GM21576 (cell line): ENCODE results near the gene ASB8.
"Not testable (repeated sequence)": the region's sequence is repeated elsewhere in the genome, so short reads cannot be mapped to it uniquely, and the experiment has no call there.

Source experiments
- ATAC-seq: cut with Tn5 transposase; IDR thresholded peaks from one replicate; pipeline ENCODE4 v1.9.1; 2021; ENCODE audit warnings: mild to moderate bottlenecking, moderate library complexity; ENCODE audit not compliant: unreplicated experiment

The ASB8 gene

DNA sequence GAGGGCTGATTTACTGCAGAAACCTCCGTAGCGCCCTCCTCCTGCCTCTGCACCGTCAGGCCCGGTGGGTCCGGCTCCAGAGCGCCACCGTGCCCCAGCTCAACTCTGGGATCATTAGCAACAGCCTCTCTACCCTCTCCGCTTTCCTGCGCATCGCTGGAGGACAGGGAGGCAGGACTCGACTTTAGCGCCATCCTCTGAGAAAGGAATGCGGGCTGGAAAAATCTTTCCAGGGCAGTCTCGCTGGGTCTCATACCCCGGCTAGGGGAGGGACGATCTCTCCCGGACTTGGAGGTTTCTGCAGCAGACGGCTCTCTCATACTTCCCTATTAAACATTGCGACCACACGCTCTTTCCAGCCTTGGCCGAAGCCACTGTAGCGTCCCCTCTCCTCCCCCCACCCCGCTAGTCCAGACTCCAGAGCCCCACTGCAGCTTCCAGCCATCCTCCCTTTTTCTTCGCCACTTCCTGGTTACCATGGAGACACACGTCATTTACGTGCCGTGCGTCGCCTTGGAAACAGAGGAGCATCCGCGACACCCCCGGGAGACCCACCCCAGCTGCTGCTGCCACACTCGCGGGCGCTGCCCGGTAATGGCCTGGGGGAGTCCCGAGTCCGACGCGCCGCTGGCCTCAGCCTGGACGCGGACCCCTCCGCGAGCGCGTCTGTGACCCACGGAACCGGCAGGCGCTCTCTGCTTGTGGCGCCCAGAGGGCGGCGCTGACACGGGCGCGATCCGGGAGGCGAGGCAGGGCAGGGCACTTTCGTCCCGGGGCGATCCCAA lies 26.0 kb upstream of the ASB8 start, which contains the start of gene CCDC184:
Gene CCDC184 (plus strand): TSS at position 554 of the 785 bp plus-strand sequence. CDS start 479 bp downstream, outside the sequence.
- ATAC-seq = peak; percentile 62

DNA sequence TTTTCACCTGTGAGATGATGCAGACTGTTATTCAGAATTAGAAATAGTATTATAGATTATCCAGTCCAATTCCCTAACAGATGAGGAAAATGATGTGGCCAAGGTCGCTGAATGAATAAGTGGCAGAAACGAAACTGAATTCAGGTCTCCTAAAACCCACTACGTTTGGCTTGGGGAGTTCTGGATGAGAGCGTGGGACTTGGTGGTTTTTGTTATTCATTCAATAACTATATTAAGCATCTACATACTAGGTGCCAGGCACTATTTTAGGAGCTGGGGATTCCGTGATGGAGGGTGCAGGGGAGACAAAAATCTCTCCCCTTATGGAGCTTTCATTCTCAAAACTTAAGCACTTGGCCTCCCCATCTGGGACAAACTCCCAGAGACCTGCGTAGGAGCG lies 25.3 kb upstream of the ASB8 start:
- ATAC-seq = no peak

DNA sequence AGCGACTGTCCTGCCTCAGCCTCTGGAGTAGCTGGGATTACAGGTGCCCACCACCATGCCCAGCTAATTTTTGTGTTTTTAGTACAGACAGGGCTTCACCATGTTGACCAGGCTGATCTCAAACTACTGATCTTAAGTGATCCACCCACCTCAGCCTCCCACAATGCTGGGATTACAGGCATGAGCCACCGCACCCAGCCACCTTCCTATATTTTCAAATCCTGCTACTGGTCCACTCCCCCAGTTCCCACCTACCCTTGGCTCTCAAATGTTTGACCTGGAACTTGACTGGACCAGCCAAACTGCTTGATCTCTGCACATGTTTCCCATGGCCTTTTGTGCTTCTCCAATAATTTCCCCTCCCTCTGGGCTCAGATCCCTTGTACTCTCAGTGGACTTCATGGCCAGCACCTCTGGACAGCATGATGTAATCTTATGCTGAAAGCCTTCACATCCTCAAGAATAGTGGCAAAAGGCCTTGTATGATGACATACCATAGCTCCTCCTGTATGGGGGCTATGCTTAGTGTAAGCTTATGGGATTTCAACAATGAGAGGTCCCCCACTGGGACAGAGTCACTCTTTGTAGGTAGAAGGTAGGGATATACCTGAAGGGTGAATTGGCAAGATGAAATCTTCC lies 23.7 kb upstream of the ASB8 start:
- ATAC-seq = no peak

DNA sequence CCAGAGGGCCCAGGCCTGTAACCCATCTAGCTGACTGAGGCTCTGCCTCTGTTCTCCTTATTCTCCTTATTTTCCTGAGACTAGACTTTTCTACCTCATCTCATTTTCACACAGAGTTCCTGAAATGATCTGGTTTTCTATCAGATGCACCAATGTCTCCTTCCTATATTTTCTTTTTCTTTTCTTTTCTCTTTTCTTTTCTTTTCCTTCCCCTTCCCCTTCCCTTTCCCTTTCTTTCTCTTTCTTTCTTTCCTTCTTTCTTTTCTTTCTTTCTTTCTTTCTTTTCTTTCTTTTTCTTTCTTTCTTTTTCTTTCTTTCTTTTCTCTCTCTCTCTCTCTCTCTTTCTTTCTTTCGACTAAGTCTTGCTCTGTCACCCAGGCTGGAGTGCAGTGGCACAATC lies 23.1 kb upstream of the ASB8 start:
- ATAC-seq = no peak

DNA sequence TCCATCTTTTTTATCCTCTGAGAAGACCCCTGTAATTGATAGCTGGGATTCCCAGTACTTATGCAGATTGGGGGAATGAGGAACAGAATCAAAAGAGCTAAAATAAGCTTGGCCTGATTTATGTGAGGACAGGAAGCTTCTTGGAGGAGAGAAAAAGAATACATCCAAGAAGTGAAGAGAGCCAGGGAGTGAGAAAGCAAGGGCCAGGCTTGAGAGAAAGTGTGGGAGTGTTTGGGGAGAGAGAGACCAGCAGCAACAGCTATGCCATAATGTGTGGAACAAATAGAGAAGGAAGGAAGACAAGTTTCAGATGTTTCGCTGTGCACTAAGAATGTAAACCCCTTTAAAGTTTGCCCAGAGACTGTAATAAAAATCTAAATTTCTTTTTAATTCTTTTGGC lies 22.2 kb upstream of the ASB8 start:
- ATAC-seq = no peak

DNA sequence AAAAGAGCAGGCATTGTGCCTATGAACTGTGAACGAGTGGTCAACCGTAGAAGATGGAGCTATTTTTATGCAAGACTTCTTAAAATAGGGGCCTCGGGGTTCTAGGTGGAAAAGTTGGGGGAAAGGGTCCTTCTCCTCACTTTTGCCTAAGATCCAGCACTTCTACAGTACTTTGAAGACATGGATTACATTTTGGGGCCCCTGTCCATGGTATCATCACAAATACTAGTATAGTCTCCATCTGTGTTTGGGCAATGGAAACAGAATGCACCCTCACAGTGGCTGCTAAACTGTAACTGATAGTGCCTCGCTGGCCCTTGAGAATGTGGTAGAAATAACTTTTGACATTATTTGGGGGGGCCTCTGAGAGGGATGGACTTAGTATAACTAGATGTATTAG lies 20.7 kb upstream of the ASB8 start:
- ATAC-seq = no peak

DNA sequence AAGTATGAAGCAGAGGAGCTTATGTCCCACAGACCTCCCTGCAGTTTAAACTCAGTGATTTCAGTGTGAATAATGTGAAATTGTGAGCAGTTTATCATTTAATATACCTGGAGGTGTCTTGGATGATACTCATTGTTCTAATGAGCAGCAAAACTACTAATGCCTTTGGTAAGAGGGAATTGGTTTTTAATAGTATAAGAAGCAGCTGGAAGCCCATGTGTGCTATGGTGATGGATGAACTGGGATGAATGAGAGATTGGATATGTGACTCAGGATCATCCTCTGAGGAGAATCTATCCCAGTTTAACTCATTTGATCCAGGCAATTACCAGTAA lies 19.1 kb upstream of the ASB8 start:
- ATAC-seq = no peak

DNA sequence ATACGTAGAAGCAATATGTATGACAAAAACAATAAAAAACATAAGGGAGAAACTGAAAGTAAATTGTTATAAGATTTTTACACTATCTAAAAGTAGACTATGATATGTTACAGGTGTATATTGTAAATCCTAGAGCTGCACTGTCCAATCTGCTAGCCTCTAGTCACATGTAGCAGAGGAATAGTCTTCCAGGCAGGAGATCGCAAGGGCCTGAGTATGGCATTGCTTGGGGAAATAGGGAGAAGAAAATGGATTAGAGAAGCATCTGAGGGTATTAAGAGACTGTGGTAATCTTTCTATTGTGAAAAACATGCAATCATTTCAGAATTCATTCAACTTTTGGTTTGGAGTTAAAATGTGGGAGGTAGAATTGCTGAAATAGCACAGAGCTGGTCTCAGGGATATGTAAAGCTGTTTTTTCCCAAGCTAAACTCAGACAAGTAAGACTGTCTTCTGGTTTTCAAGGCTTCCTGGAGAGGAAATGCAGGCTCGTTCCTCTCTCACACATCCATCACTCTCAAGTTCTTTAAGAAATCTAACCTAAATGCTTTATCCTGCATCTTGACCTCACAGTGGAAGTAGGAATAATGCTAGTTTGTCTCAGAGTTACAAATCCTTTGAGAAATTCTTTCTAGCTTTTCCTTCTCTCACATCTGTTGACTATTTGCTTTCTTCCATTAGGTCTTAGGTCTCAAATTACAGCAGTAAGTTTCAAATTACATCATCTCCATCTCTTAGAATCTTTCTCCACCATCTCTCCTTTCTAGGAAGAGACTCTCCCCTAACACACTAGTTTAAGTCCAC lies 18.5 kb upstream of the ASB8 start:
- no peak for ATAC-seq

DNA sequence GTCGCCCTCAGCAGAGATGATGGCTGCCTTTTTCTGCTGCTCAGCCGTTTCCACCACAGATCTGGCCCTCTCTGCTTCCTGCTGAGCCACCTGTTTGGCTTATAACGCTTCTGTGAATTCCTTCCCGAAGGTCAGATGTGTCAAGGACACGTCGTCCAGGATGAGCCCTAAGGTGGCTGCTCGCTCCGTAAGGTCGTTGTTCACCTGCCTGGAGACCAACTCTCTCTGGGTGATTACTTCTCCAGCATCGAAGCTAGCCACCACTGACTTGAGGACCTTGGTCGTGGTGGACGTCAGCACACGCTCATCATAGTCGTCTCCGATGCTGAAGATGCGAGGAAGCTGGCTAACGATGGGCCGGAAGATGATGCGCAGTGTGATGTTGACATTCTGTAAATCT lies 11.7 kb upstream of the ASB8 start:
- ATAC-seq = no peak

DNA sequence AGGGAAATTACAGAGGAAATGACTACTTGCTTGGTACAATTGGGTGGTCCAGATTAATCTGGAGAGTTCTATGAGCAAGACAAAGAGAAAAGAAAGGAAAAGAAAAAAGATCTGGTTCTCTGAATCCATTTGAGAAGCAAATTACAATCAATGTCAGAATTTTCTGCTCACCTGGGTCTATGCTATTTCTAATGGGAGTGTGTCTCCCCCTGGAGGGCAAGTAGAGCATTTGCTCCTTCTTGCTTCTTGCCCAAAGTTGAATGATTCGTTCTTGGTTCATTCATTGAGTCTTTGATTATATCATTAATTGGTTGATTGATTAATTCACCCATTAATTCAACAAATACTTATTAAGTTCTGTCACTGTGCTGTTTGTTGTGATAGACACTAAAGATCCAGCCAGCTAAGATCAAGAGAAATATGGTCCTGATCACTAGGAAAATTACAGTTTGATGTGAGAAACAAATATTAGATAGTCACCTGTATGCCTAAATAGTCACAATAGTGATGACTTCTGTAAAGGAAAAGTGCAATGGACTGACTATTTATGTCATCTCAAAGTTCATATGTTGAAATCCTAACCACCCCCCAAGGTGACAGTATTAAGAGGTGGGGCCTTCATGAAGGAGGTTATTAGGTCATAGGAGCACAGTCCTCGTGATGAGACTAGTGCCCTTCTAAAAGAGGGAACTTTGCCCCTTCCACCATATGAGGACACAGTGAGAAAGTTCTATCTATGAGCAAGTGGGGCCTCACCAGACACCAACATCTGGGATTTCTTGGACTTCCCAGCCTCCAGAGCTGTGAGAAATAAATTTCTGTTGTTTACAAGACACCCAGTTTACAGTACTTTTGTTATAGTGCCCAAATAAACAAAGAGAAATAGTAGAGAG lies 8.0 kb upstream of the ASB8 start:
- ATAC-seq = no peak

DNA sequence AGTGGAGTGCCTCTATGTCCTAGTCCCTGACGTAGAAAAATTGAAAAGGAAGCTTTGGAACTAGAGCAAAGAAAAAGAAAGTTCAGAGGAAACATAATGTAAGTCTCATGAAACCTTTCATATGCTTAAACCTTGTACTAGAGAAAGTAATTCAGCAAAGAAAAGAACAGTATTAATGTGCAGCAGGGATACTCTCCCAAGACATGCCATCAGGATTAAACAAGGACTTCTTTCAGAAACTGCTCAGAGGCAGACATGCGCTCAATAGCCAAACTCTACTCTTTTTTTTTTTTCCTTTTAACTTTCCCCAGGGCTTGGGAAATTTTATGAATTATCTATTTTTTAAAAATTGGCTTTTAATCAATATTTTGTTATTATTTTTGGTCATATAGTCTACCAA lies 7.1 kb upstream of the ASB8 start:
- ATAC-seq = no peak

DNA sequence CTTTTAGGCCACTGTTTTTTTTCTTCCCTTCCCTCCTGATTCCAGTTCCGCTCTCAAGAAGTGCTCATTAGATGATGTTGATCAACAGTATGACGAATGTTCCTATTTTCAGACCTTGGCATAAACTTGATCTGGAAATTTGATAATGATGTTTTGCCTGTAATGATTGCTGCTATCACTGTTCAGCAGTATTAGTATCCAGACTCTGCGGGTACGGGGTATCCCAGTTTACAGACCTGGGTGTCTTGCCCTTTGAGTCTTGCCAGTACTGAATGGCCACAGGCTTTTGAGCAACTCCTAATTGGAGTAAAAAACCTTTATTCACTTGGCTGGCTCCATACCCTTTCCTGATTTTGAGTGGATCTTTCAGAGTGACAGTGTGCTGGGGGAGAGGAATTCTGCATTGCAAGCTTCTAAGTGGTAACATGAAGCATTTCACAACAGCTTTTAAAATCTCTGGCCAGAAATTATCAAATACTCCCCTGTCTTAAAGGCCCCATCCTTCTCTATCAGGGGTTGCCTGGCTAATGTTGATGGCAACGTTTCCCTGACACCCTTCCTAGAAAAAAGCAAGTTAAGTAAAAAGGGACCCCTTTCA lies 5.9 kb upstream of the ASB8 start:
- no peak for ATAC-seq

DNA sequence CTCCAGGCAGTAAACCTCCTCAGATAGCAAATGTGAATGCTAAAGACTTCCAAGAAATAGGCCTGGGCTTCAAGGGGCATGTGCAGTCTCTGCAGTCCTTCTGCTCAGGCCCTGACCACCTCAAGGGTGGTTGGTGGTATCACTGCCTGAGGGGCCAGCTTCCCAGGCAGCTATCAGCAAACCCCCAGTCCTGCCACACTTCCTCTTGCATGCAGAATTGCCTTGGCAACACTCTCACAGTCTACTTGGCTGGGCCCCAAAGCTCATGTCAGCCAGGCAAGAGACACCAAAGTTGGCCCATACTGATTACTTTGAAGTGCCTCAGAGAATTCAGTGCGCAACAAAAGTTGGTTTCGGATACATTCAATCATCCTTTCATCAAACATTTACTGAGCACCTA lies 3.5 kb upstream of the ASB8 start:
- no peak for ATAC-seq

DNA sequence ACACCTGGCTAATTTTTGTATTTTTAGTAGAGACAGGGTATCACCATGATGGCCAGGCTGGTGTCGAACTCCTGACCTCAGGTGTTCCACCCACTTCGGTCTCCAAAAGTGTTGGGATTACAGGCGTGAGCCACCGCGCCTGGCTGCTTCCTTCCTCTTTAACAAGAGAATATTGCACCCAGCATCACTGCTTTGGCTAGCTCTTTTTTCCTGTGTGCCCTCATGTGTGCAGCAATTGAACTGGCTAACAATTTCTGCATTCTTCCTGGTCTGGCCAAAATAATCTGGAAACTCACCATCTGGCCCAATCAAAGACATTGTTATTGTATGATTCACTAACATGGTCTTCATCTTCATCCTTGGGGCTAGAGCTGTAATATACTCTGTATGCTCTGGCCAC lies 2.7 kb upstream of the ASB8 start:
- no peak for ATAC-seq

DNA sequence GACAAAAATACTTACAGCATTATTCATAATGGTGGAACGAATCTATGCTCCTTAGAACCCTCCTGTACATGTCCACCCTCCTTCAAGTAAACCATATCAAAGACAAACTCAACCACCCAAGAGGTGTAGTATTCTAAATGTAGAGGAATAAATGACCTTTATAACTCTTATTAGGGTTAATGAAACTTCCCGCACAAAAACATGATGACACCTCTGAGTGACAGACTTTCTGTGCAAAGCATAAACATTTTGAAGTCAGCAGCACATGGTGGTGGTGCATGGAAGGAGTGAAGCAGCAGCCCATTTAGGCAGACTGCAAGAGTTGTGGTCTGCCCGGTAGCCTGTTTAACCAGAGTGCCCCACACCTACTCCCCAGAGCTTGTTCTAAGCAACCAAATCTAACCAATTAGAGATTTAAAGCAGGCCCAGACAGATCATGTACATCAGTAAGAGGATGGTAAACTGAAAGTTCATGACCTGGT lies 615 bp upstream of the ASB8 start:
- peak; percentile 2 for ATAC-seq

DNA sequence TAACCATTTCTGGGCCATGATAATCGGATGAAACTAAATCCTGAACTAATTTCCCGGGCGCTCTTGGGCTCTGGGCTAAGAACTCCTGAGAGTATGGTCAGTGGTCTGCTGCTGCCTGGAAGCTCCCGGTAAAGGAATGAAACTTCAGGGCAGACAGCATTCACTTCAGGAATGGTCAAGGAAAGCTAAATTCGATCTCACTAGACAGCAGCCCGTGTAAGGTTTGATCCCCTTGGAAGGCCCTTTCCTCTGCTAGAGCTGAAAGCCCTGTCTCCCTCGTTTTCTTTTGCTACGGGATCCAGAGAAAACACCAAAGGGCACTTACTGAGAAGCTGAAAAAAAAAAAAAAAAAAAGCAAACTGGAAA lies 680 bp downstream of the ASB8 start:
- ATAC-seq = no peak

DNA sequence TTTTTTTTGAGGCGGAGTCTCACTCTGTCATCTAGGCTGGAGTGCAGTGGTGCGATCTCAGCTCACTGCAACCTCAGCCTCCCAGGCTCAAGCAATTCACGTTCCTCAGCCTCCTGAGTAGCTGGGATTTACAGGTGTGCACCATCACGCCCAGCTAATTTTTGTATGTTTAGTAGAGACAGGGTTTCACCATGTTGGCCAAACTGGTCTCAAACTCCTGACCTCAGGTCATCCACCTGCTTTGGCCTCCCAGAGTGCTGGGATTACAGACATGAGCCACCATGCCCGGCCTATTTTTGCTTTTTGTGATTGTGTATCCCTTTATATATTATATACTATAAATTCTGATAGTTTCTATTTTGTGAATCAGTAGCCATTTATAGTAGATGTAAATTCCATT lies 1.5 kb downstream of the ASB8 start:
- ATAC-seq = not testable (repeated sequence)

DNA sequence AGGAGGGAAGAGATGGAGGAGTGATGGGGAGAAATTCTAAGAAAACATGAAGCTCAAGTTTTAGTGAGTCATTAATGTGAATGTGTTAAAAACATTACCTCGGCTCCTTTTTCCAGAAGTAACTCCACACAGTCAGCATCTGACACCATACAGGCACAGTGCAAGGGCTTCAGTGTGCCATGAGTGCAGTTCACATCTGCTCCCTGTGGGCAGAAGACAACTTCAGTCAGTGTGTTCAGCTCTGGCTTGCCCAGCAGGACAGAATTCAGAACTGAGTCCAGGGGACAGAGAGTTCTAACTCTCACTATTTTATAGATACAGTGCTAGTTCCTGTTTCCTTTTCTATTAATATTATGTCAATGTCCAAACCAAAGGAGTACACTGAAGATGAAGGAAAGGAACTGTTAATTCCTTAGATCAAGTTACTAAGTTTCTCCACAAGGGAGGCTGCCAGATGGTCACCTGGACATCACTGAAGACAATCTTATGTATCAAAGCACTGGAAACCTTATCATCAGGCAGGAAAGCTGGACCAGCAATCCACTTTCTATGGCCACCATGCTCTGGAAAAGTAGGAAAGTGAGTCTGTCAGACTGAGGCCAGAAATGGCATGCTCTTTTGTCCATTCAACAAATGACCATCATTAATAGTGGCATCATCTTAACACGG lies 6.1 kb downstream of the ASB8 start:
- no peak for ATAC-seq

DNA sequence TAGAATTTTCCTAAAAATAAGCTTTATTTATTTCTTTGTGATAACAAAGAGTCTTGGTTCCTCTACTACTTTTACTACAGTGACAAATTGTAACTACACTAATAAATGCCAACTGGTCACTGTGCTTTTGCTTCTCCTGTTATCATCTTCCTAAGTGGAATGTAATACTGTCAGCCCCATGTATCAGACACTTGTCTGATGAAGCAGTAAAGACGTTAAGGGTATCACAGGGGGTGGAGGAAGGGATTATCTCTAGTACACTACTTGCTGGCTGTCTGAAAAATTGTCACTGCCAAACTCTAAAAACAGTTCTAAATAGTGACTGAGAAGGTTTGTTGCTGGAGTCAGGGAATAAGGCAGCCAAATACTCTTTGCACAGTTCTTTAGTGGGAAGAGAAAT lies 11.3 kb downstream of the ASB8 start:
- no peak for ATAC-seq

DNA sequence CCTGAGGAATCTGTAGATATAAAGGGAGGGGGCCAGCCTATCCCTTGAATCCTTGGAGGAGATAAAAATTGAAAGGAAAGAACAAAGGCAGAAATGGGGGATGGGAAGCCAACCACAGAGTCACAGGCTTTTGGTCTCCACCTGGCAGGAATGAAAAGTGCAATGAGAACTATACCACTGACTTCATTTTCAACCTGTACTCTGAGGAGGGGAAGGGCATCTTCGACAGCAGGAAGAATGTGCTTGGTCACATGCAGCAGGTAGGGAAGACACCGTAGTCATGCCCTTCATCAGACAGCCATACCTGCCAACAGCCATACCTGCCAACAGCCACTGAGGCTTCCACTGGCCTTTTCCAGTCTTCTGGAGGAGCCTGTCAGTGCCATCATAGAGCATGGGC lies 13.4 kb downstream of the ASB8 start:
- ATAC-seq = no peak
